A673 (cell line): Measurements from ENCODE around the gene ZDHHC13. TPM values are rescaled to one million over a fixed set of nuclear protein-coding genes. Genes with fewer than 3 reads are reported as not detected.

ENCODE experiments used
- BruUV-seq: library from RNA; stranded (reverse); fragments of 400-500 nt; replicated peaks from 2 replicates; lab custom pipeline; 2021; lab: Mats Ljungman, UMichigan
- CTCF ChIA-PET: fragments of 300-600 bp; sonication (Branson Sonifier 250); formaldehyde crosslinking; loops from one replicate; lab custom pipeline; 2022; ENCODE audit warnings: antibody characterized with exemption; lab: Charles Lee
- POLR2A ChIA-PET: fragments of 300-600 bp; sonication (Branson Sonifier 250); formaldehyde crosslinking; loops from one replicate; lab custom pipeline; 2022; ENCODE audit warnings: antibody characterized with exemption; ENCODE audit not compliant: low non-redundant PET; lab: Charles Lee
- DNase-seq: peaks from one replicate; pipeline ENCODE4 v3.0.0-alpha.2; 2015; ENCODE audit warnings: low spot score
- H3K27ac ChIP-seq: fragments of 200-600 bp; sonication (generic); 2 replicates; pipeline ENCODE4 v1.5.1; 2016; ENCODE audit warnings: mixed run types, low read depth, mild to moderate bottlenecking, mixed read lengths, antibody characterized with exemption, low read length; ENCODE audit not compliant: poor library complexity, severe bottlenecking
- H3K27me3 ChIP-seq: fragments of 200-600 bp; sonication (generic); replicated peaks from 2 replicates; pipeline ENCODE4 v1.6.1; 2017; ENCODE audit warnings: mixed run types, low read depth, mild to moderate bottlenecking, mixed read lengths, antibody characterized with exemption, low read length; ENCODE audit not compliant: insufficient read depth, poor library complexity
- H3K36me3 ChIP-seq: fragments of 200-600 bp; sonication (generic); 2 replicates; pipeline ENCODE4 v1.6.1; 2016; ENCODE audit warnings: mixed run types, mild to moderate bottlenecking, mixed read lengths, antibody characterized with exemption, low read length; ENCODE audit not compliant: insufficient read depth, poor library complexity, severe bottlenecking
- H3K4me1 ChIP-seq: fragments of 200-600 bp; sonication (generic); 2 replicates; pipeline ENCODE4 v1.6.1; 2017; ENCODE audit warnings: mixed run types, mild to moderate bottlenecking, mixed read lengths, antibody characterized with exemption, low read length; ENCODE audit not compliant: insufficient read depth, poor library complexity, severe bottlenecking
- H3K4me3 ChIP-seq: fragments of 200-600 bp; sonication (generic); 2 replicates; pipeline ENCODE4 v1.5.1; 2016; ENCODE audit warnings: low read depth, mixed run types, mild to moderate bottlenecking, mixed read lengths, low read length; ENCODE audit not compliant: poor library complexity, severe bottlenecking
- H3K9me3 ChIP-seq: fragments of 200-600 bp; sonication (generic); 2 replicates; pipeline ENCODE4 v1.6.1; 2016; ENCODE audit warnings: mixed run types, low read depth, mild to moderate bottlenecking, mixed read lengths, antibody characterized with exemption, low read length; ENCODE audit not compliant: poor library complexity, severe bottlenecking
- CTCF ChIP-seq: fragments of 300-800, 200-600 bp; sonication (generic); conservative IDR thresholded peaks from 2 replicates; pipeline ENCODE4 v1.5.1; 2017; ENCODE audit warnings: low read depth, mild to moderate bottlenecking, antibody characterized with exemption, low read length, moderate library complexity, mixed read lengths
- EZH2 ChIP-seq: fragments of 200-600 bp; sonication (generic); IDR thresholded peaks from 2 replicates; pipeline ENCODE4 v1.6.1; 2017; ENCODE audit warnings: borderline replicate concordance, low read depth, mild to moderate bottlenecking, mixed read lengths, antibody characterized with exemption, low read length; ENCODE audit not compliant: poor library complexity, severe bottlenecking
- intact Hi-C: fragments of 100-400 bp; cut with micrococcal nuclease; formaldehyde crosslinking; loops from one replicate; pipeline ENCODE4 v1.10.0; 2022; ENCODE audit not compliant: unreplicated experiment
- total RNA-seq: library from RNA; stranded (reverse); gene quantifications from 2 replicates; pipeline ENCODE4 v1.2.3, GENCODE V29; 2021

Gene ZDHHC13
- total RNA-seq, 1 experiment from 2014 or later = 10.3 TPM

GRCh38 chr11:19225123-19225522 is 108.2 kb downstream of the ZDHHC13 start:
- ChIA-PET POLR2A (no interaction called here), CTCF (no interaction called here)
- Histone ChIP-seq H3K4me1 (no peaks in the 10 kb centered on the region), H3K4me3 (no peak overlapping the region), H3K9me3 (no peaks in the 10 kb centered on the region), H3K27me3 (no peaks in the 10 kb centered on the region), H3K36me3 (peaks cover 5% of the 10 kb centered on the region), H3K27ac (no peak overlapping the region)
- BruUV-seq = TSS peak; percentile 14
- no peak for TF ChIP-seq CTCF
- no peak for TF ChIP-seq EZH2
- DNase-seq = no peak
- intact Hi-C loops = no loop called here

- no TSS peak for BruUV-seq
- Histone ChIP-seq H3K4me3 (no peak overlapping the region), H3K27ac (no peak overlapping the region), H3K9me3 (no peaks in the 10 kb centered on the region), H3K4me1 (no peaks in the 10 kb centered on the region), H3K27me3 (no peaks in the 10 kb centered on the region), H3K36me3 (peaks cover 7% of the 10 kb centered on the region)
- CTCF ChIA-PET = no interaction called here
- POLR2A ChIA-PET = no interaction called here
- TF ChIP-seq CTCF (no peak), EZH2 (no peak)
- intact Hi-C loops = no loop called here
- DNase-seq = no peak
Observed at GRCh38 chr11:19225581-19225980, 108.6 kb downstream of the ZDHHC13 start.

Other genes with a start within 250 kb of the ZDHHC13 start
- not detected in 2 replicates for gene MRGPRX1, start 177.8 kb upstream of the ZDHHC13 start, total RNA-seq
- not detected in 2 replicates for gene MRGPRX2, start 56.5 kb upstream of the ZDHHC13 start, total RNA-seq
- gene CSRP3, start 84.8 kb downstream of the ZDHHC13 start, total RNA-seq = not detected in 2 replicates
- 14.6 and 19.5 TPM in 2 replicates for gene E2F8, start 123.8 kb downstream of the ZDHHC13 start, total RNA-seq